ENCODE results near the gene SACS.

Gene SACS

DNA sequence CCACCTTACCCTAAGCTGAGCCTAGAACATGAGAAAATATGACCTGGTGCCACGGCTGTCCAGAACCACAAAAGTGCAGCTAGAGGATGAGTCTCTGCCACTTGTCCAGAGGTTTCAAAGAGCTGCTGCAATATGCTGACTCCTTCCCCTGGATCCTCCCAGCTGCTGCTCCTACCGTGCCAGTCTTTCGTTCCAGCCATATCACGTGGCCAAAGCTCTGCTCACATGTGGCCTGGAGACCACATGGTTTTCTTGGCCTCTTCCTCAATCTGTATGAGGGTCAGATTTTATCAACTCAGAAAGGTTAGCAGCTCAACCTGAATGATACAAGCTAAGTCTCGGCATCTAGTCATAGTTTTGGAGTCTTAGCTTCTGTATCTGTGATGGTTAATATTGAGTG, 3.2 kb upstream of the SACS start:
- TF ChIP-seq, protein P1, sequence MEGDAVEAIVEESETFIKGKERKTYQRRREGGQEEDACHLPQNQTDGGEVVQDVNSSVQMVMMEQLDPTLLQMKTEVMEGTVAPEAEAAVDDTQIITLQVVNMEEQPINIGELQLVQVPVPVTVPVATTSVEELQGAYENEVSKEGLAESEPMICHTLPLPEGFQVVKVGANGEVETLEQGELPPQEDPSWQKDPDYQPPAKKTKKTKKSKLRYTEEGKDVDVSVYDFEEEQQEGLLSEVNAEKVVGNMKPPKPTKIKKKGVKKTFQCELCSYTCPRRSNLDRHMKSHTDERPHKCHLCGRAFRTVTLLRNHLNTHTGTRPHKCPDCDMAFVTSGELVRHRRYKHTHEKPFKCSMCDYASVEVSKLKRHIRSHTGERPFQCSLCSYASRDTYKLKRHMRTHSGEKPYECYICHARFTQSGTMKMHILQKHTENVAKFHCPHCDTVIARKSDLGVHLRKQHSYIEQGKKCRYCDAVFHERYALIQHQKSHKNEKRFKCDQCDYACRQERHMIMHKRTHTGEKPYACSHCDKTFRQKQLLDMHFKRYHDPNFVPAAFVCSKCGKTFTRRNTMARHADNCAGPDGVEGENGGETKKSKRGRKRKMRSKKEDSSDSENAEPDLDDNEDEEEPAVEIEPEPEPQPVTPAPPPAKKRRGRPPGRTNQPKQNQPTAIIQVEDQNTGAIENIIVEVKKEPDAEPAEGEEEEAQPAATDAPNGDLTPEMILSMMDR (IDR thresholded peaks at IDR 0.05): no peak

DNA sequence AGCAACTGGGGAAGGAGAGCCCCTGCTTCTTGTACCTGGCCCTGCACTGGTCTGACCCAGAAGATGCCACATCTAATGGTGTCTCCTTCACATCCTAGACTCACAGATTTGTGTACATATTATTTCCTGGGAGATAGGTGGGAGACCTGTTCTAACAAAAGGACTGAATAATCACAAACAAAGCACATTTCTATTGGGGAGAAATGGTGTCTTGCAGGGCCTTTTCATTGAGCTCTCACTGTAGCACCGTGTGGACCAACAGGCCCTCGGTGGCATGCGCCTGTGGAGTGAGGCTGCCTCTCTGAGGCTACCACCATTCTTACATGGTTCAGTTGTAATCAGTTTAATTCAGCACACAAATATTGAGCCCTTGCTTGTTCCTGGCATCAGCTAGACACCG, 989 bp upstream of the SACS start:
- TF ChIP-seq, protein P1 (IDR thresholded peaks at IDR 0.05): no peak

DNA sequence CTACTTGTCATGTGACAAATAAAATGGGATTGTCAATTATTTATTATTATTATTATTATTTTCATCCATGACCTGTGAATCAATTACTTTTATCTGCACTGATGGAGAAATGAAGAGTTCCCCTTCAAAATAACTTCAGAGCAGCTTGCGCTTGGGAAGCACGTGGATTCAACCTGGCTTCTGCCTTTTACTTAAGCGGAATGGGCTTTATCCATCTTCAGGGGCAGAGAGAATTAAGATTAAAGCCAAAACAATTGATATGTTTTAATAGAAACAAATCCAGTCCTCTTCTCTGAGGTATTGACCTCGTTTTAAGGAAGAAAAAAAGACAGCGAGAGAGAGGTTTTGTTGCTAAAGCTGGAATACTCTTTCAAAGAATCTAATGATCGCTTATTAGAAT, 876 bp downstream of the SACS start:
- TF ChIP-seq, protein P1 (IDR thresholded peaks at IDR 0.05): no peak

DNA sequence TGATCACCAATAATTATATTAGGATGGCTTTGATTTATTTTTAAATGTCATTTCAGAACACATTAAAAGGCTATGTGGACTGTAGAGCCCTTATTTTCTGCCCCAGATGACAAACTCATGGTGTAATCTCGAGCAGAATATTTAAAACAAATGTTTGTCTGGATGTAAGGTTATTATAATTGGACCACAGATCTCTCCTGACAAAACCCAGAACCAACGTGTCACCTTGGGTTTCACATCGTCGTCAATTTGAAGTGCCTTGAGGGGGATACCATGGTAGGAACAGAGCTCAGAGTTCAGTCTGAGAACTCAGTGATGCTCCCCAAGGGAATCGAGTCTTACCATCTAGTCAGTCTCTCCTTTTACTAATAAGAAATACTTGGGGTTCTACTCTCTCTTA, 2.8 kb downstream of the SACS start:
- TF ChIP-seq, protein P1 (IDR thresholded peaks at IDR 0.05): no peak

DNA sequence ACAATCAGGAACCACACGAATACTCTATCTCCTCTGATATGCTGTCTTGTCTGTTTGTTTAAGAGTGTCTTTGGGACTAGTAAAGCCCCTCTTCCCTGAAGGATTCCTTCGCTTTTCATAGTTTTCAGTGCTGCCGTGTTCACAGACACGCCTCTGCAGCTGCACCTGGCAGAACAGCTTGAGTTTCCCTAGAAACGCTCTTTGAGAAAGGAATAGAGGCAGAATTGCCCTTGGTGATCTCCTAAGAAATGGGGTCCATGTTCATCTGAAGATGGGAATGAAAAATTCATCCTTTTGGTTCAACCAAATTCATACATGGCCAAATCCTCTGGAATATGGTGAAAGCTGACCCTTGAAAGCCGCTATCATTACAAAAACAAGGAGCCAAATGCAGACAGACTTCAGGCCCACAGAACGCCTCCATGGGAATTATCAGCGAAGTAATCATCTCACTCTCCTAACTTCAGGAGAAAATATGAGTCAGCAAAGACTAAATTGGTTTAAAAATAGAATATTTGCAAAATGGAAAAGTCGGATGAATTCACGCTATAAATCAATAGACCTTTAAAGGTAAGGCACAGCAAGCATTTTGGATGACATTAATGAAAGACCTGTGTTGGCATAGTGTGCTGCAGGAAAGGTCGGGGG, 5.5 kb downstream of the SACS start:
- TF ChIP-seq, protein P1 (IDR thresholded peaks at IDR 0.05): no peak

DNA sequence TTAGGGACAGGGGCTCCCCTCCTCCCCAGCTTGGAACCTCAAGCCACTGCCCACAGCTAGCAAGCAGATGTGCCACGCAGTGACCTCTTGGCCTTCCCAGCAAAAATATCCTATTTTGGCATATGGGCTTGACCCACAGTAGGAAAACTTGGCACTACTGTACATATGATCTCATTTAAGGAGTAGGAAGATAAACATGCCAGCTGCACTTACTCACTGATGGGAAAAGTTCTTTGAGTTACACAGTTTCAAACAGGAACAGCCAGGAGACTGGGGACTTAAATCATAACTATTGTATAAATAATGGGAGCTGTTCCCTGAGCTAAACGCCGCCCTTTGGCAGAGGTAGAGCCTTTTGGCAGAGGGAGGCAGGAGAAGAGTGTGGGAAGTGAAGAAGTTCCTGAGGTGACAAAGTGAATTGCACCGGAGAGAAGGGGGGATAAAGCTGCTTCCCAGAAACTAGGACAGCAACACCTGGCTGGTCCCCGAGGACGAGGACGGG, 6.1 kb downstream of the SACS start:
- TF ChIP-seq, protein P1 (IDR thresholded peaks at IDR 0.05): no peak

DNA sequence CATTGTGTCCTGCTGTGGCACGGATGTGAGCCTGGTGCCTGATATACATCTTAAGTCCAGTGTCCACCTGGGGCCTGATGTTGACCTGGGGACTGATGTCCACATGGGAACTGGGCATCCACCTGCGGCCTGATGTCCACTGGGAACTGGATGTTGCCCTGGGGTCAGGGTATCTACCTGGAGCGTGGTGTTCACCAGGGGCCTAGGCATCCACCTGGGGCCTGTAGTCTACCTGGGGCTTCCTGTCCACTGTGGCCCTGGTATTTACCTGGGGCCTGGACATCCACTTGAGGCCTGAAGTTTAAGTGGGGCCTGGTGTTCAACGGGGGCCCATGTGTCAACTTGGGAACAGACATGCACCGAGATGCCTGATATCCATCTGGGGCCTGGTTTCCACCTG, 11.9 kb downstream of the SACS start:
- TF ChIP-seq, protein P1 (IDR thresholded peaks at IDR 0.05): no peak

Data from LNCAP (cell line).